WERI-Rb-1 (cell line): Measurements from ENCODE around the gene BOLA1.

Experiments
- DNase-seq: peaks from one replicate; pipeline ENCODE4 v3.0.0-alpha.2; 2020
- H3K27ac ChIP-seq: fragments of 250-450 bp; sonication (Bioruptor Pico); 2 replicates; pipeline ENCODE4 v1.5.1; 2020; ENCODE audit warnings: mild to moderate bottlenecking, moderate library complexity
- H3K27me3 ChIP-seq: fragments of 250-450 bp; sonication (Bioruptor Pico); 2 replicates; pipeline ENCODE4 v1.5.1; 2021; ENCODE audit warnings: mild to moderate bottlenecking, low read depth, moderate library complexity; ENCODE audit not compliant: insufficient read depth, severe bottlenecking
- H3K36me3 ChIP-seq: fragments of 250-450 bp; sonication (Bioruptor Pico); 2 replicates; pipeline ENCODE4 v1.5.1; 2020; ENCODE audit warnings: mild to moderate bottlenecking, moderate library complexity
- H3K4me3 ChIP-seq: 2 replicates; pipeline ENCODE4 v1.5.1; 2011; ENCODE audit warnings: low read depth, mild to moderate bottlenecking, control low read depth, low read length
- H3K9me3 ChIP-seq: fragments of 250-450 bp; sonication (Bioruptor Pico); 2 replicates; pipeline ENCODE4 v1.5.1; 2021; ENCODE audit warnings: mild to moderate bottlenecking, moderate library complexity; ENCODE audit not compliant: severe bottlenecking
- TF ChIP-seq, protein P1 (sequence below): IDR thresholded peaks from 2 replicates; pipeline ENCODE4 v1.5.1; 2011; ENCODE audit warnings: low read depth, mild to moderate bottlenecking, control low read depth, inconsistent platforms, low read length

Gene BOLA1

DNA sequence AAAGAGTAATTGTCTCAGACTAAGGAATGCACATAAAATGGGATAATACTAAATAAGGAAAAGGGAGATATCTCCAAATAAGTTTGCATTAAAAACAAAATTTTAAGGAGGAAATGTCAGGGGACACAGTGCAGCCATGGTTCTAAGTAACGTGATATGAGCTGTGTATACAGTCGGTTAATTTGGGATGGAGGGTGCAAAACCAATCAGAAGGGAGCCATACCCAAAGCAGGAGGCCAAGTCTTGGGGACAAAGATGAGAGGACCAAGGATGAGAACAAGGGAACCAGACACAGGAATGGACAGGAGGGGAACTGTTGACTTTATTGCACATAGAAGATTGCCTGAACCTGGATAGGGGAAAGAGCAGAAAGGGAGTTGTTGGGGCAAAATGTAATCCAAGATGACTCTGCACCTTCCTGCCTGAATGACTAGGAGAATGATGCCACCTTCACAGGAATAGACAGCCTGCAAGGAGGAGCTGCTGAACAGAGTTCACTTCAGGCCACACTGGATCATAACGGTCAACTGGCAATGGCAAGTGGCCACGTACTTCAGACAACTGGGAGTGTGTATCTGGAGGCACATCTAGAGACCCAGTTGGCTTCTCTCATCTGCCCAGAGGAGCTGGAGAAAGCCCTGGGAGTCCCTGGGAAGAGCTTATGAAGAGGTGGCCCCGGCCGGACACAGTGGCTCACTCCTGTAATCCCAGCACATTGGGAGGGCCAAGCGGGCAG is 22.0 kb upstream of the BOLA1 start:
- H3K36me3 ChIP-seq: no peaks in the 10 kb centered on the region
- DNase-seq: peak; percentile 13
- no peak overlapping the region for H3K27ac ChIP-seq
- H3K27me3 ChIP-seq: no peaks in the 10 kb centered on the region
- no peak overlapping the region for H3K4me3 ChIP-seq
- no peaks in the 10 kb centered on the region for H3K9me3 ChIP-seq
- TF ChIP-seq, protein P1, sequence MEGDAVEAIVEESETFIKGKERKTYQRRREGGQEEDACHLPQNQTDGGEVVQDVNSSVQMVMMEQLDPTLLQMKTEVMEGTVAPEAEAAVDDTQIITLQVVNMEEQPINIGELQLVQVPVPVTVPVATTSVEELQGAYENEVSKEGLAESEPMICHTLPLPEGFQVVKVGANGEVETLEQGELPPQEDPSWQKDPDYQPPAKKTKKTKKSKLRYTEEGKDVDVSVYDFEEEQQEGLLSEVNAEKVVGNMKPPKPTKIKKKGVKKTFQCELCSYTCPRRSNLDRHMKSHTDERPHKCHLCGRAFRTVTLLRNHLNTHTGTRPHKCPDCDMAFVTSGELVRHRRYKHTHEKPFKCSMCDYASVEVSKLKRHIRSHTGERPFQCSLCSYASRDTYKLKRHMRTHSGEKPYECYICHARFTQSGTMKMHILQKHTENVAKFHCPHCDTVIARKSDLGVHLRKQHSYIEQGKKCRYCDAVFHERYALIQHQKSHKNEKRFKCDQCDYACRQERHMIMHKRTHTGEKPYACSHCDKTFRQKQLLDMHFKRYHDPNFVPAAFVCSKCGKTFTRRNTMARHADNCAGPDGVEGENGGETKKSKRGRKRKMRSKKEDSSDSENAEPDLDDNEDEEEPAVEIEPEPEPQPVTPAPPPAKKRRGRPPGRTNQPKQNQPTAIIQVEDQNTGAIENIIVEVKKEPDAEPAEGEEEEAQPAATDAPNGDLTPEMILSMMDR: no peak

DNA sequence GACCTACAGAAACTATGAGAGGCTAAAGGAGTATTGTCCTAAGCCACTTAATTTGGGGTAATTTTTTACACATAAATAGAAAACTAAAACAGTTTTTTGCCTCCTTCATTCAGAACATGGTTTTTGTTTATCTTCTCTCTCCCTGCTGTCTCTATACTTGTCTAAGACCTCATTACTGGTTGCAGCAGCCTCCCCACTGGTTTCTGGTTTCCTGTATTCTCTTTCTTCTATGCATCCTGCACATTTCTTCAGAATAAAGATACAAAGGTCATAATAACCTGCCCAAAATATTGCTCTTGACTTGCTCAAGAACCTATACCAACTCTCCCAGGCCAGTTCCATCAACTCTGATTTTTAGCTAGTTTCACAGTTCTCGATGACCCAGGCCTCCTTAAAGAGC is 19.8 kb upstream of the BOLA1 start:
- Histone ChIP-seq H3K27me3 (no peaks in the 10 kb centered on the region), H3K36me3 (no peaks in the 10 kb centered on the region), H3K4me3 (no peak overlapping the region), H3K27ac (no peak overlapping the region), H3K9me3 (no peaks in the 10 kb centered on the region)
- TF ChIP-seq, protein P1: no peak
- no peak for DNase-seq

DNA sequence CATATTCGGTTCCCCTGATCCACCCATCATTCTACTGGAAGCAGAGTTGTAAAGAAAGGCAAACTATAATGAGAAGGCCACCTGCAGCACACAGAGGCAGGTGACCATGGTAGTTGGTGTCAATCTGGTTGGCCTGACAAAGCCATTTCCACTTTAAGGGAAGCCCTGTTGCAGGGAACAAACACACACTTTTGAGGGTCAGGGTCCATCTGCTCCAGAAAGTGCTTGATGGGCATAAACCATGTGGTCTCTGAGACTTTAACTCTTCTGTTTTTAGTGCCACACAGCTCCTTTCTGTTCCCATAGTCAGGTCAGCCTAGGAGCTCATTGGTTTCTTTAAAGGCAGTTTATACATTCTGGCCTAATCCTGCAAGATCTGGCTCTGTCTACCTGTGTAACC is 17.5 kb upstream of the BOLA1 start:
- DNase-seq: peak; percentile 5
- TF ChIP-seq, protein P1: no peak
- no peak overlapping the region for H3K27ac ChIP-seq
- no peaks in the 10 kb centered on the region for H3K9me3 ChIP-seq
- no peaks in the 10 kb centered on the region; the same call in 1 of the 2 replicates for H3K36me3 ChIP-seq
- no peak overlapping the region for H3K4me3 ChIP-seq
- no peaks in the 10 kb centered on the region for H3K27me3 ChIP-seq

DNA sequence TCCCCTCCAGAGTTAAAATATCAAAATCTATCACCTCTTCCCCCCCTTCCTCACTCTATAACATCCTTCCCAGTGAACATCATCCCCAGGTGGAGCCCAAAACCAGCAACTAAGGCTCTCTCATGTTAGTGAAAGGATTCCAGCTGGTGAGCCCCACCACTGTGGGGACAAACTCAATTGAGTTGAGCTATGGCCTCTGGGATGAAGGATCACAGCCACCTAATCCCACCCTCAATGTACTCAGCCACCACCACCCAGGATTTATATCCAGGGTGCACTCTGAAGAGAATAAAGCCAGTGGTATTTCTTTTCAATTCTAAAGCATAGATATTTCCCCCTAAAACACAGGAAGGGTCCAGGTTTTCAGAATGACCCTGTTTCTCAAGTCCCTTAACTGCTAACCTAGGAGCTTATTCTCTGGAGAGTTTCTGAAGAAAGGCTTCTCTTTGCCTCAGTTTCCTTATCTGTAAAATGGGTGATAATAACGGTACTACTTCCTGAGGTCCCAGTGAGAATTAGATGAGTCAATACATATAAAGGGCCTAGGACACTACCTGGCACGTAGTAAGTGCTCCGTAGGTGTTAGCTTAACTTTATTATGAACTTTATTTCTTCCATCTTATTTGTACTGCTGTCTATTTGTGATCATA is 15.6 kb upstream of the BOLA1 start:
- no peaks in the 10 kb centered on the region for H3K9me3 ChIP-seq
- H3K36me3 ChIP-seq: no peaks in the 10 kb centered on the region; the same call in 1 of the 2 replicates
- no peak overlapping the region for H3K4me3 ChIP-seq
- no peaks in the 10 kb centered on the region for H3K27me3 ChIP-seq
- H3K27ac ChIP-seq: peak overlapping the region; percentile 91
- DNase-seq: peak; percentile 10
- TF ChIP-seq, protein P1: no peak

DNA sequence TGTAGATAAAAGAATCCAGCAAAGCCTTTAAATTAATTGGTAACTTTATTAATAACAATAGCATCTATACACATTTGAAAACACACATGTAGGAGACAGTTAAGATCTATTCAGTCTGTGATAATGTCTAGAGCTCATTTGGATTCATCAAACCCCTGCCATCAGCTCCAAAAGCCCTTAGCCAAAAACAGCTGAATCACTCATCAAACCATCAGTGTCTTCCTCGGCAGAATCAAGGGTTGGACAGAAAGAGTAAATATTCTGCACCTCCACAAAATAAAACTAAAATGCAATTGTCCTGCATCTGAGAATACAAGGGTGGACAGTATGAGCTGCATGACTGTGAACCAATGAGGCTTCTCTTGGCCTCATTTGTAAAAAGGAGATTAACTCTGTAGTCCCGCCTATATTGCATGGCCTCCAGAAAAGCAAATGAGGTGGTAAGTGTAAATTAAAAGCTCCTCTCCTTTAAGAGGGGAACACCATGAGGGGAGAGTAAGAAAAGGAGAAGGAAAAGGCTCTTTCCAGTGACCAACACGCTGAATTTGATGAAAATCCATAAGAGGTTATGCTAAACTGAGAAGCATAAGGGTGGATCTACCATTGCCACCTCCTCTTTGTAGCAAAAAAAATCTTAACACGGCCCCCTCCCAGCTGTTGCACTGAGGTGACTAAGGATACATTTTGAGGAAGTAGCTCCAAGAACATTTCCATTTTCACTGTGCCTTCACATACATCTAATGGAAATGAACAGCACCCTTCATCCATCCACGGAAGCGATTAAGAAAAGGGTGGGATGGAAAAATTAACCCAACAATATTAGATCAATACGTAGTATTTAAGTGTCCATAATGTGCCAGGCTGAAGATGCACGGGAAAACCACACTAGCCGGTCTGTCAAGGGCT is 14.7 kb upstream of the BOLA1 start:
- H3K36me3 ChIP-seq: no peaks in the 10 kb centered on the region; the same call in 1 of the 2 replicates
- peak; percentile 62 for DNase-seq
- peak overlapping the region; percentile 91 for H3K27ac ChIP-seq
- H3K27me3 ChIP-seq: no peaks in the 10 kb centered on the region
- TF ChIP-seq, protein P1: no peak
- peak overlapping the region; percentile 82 for H3K4me3 ChIP-seq
- H3K9me3 ChIP-seq: no peaks in the 10 kb centered on the region
